Stimulated activated CD4-positive, alpha-beta T cell treated with anti-CD3 and anti-CD28 coated beads, Interleukin-1b, Interleukin-23, amount 100 ng/mL, for 4 hours (primary cell): ENCODE data around the gene HPN.

Experiments
- DNase-seq, 2 donors: peaks; one replicate each; pipeline ENCODE4 v3.0.0-alpha.2; 2020; ENCODE audit warnings: low read depth in 2 of 2

The HPN gene

GRCh38 chr19:35062942-35063341 lies 21.4 kb downstream of the HPN start:
- DNase-seq: no peak

GRCh38 chr19:35063940-35064818 lies 22.7 kb downstream of the HPN start:
- no peak for DNase-seq

- DNase-seq: no peak
These were observed 24.1 kb downstream of the HPN start for GRCh38 chr19:35065574-35065973.

- DNase-seq: no peak
These were observed 24.6 kb downstream of the HPN start for GRCh38 chr19:35066121-35066520.

- peak; percentile 90 to 94 for DNase-seq
These were observed 25.4 kb downstream of the HPN start for GRCh38 chr19:35066691-35067563.

GRCh38 chr19:35068941-35069634 lies 27.6 kb downstream of the HPN start:
- DNase-seq: no peak

GRCh38 chr19:35069696-35070095 lies 28.2 kb downstream of the HPN start:
- no peak for DNase-seq

- no peak for DNase-seq
These were observed 28.9 kb downstream of the HPN start for GRCh38 chr19:35070471-35070870.

GRCh38 chr19:35073516-35073915 lies 32.0 kb downstream of the HPN start:
- DNase-seq: no peak

- no peak for DNase-seq
These were observed 32.4 kb downstream of the HPN start for GRCh38 chr19:35073941-35074340.

- no peak for DNase-seq
These were observed 33.1 kb downstream of the HPN start for GRCh38 chr19:35074426-35075201.

- no peak for DNase-seq
These were observed 33.9 kb downstream of the HPN start for GRCh38 chr19:35075202-35076025.

- DNase-seq: no peak
These were observed 34.5 kb downstream of the HPN start for GRCh38 chr19:35076026-35076370.

- no peak for DNase-seq
These were observed 35.1 kb downstream of the HPN start for GRCh38 chr19:35076657-35077056.

GRCh38 chr19:35077411-35078223 lies 36.1 kb downstream of the HPN start:
- no peak for DNase-seq

- DNase-seq: no peak
These were observed 38.3 kb downstream of the HPN start for GRCh38 chr19:35079826-35080225.

GRCh38 chr19:35080613-35081170 lies 39.2 kb downstream of the HPN start:
- no peak for DNase-seq

GRCh38 chr19:35081201-35081600 lies 39.7 kb downstream of the HPN start:
- DNase-seq: no peak
